Daoy (cell line): ENCODE results near the gene CDC14B. TPM values are rescaled to one million over a fixed set of nuclear protein-coding genes. Genes with fewer than 3 reads are reported as not detected.
A peak's percentile ranks its signal among the peaks of the same experiment; 100 is the strongest.
"Not testable (repeated sequence)": the region's sequence is repeated elsewhere in the genome, so short reads cannot be mapped to it uniquely, and the experiment has no call there.

Experiments used
- DNase-seq: peaks from one replicate; pipeline ENCODE4 v3.0.0-alpha.2; 2015; ENCODE audit warnings: low read depth
- total RNA-seq: library from RNA; depleted of rRNA; stranded (reverse); fragments of >200 nt; shearing (Covaris generic); gene quantifications from 2 replicates; pipeline ENCODE4 v1.2.3, GENCODE V29; 2014

The CDC14B gene
- total RNA-seq, 1 experiment from 2014 or later: 15.3 TPM

- no peak for DNase-seq
Measured at GRCh38 chr9:96587338-96588315, 32.0 kb downstream of the CDC14B start.

- DNase-seq: no peak
Measured at GRCh38 chr9:96585426-96585825, 34.2 kb downstream of the CDC14B start.

- DNase-seq: not testable (repeated sequence)
Measured at GRCh38 chr9:96582199-96582598, 37.4 kb downstream of the CDC14B start.

GRCh38 chr9:96581786-96582185, 37.9 kb downstream of the CDC14B start:
- DNase-seq: no peak

- DNase-seq: no peak
Measured at GRCh38 chr9:96581301-96581700, 38.3 kb downstream of the CDC14B start.

GRCh38 chr9:96574931-96575351, 44.7 kb downstream of the CDC14B start:
- no peak for DNase-seq

- DNase-seq: no peak
Measured at GRCh38 chr9:96574455-96574854, 45.2 kb downstream of the CDC14B start.

GRCh38 chr9:96567203-96567700, 52.4 kb downstream of the CDC14B start:
- DNase-seq: no peak

GRCh38 chr9:96566498-96567202, 53.0 kb downstream of the CDC14B start:
- peak; percentile 76 for DNase-seq

GRCh38 chr9:96565671-96566497, 53.8 kb downstream of the CDC14B start:
- no peak for DNase-seq

- no peak for DNase-seq
Measured at GRCh38 chr9:96564217-96564616, 55.4 kb downstream of the CDC14B start.

- DNase-seq: no peak
Measured at GRCh38 chr9:96559339-96559943, 60.2 kb downstream of the CDC14B start.

- no peak for DNase-seq
Measured at GRCh38 chr9:96557921-96558320, 61.7 kb downstream of the CDC14B start.

GRCh38 chr9:96556701-96557461, 62.8 kb downstream of the CDC14B start:
- DNase-seq: peak; percentile 39

GRCh38 chr9:96555567-96556386, 63.9 kb downstream of the CDC14B start:
- peak; percentile 35 for DNase-seq

GRCh38 chr9:96554801-96555566, 64.7 kb downstream of the CDC14B start:
- peak; percentile 57 for DNase-seq

- DNase-seq: no peak
Measured at GRCh38 chr9:96554326-96554725, 65.3 kb downstream of the CDC14B start.

- DNase-seq: peak; percentile 74
Measured at GRCh38 chr9:96553070-96553469, 66.6 kb downstream of the CDC14B start.

GRCh38 chr9:96551403-96551802, 68.2 kb downstream of the CDC14B start:
- no peak for DNase-seq
